B cell (primary cell): ENCODE results near the gene DYNLT2. TPM values are rescaled to one million over a fixed set of nuclear protein-coding genes. Genes with fewer than 3 reads are reported as not detected.

Experiments
- ATAC-seq: fragments of 200-7000 bp; cut with Tn5 transposase; one replicate; pipeline ENCODE4 v1.10.0; 2021; ENCODE audit warnings: low read depth, mild to moderate bottlenecking, moderate number of reproducible peaks, moderate library complexity
- CTCF ChIA-PET: fragments of 350-600 bp; sonication (Branson Sonifier 250); formaldehyde crosslinking; loops from one replicate; lab custom pipeline; 2021; ENCODE audit warnings: antibody characterized with exemption, inconsistent platforms; lab: Charles Lee
- POLR2A ChIA-PET: fragments of 350-600 bp; sonication (Branson Sonifier 250); formaldehyde crosslinking; loops from one replicate; lab custom pipeline; 2021; ENCODE audit warnings: antibody characterized with exemption; lab: Charles Lee
- DNase-seq: peaks from one replicate; pipeline ENCODE4 v3.0.0; 2013
- H2AFZ ChIP-seq: 2 replicates; pipeline ENCODE4 v1.6.1; 2012; ENCODE audit warnings: mild to moderate bottlenecking, low read depth, low read length; ENCODE audit not compliant: insufficient read depth, poor library complexity, severe bottlenecking
- H3K27ac ChIP-seq, 2 donors: 1 replicate in 1 of 2; 2 replicates in 1 of 2; pipeline ENCODE4 v1.5.1; 2012 to 2013; ENCODE audit warnings: low read length in 2 of 2, mild to moderate bottlenecking in 2 of 2, moderate library complexity in 1 of 2
- H3K27me3 ChIP-seq, 4 experiments: fragments of 200-600 bp in 1 of 4; sonication (generic) in 1 of 4; replicated peaks in 1 of 4; 1 replicate in 2 of 4; 2 replicates in 2 of 4; pipeline versions ENCODE4 v1.6.1 to v1.7.0; 2013 to 2016; ENCODE audit warnings: low read length in 3 of 4, mild to moderate bottlenecking in 2 of 4, mixed read lengths in 1 of 4, moderate library complexity in 1 of 4; ENCODE audit not compliant: insufficient read depth in 4 of 4, control insufficient read depth in 3 of 4; ENCODE audit errors: control extremely low read depth in 1 of 4
- H3K36me3 ChIP-seq, 2 experiments: replicated peaks in 1 of 2; 1 replicate in 1 of 2; 2 replicates in 1 of 2; pipeline versions ENCODE4 v1.6.1 to v1.7.1; 2013; ENCODE audit warnings: low read length in 1 of 2; ENCODE audit not compliant: insufficient read depth in 2 of 2, control insufficient read depth in 1 of 2; ENCODE audit errors: control extremely low read depth in 1 of 2, extremely low read depth in 1 of 2
- H3K4me1 ChIP-seq, 2 donors: fragments of 200-600 bp in 1 of 2; sonication (generic) in 1 of 2; 1 replicate in 1 of 2; 2 replicates in 1 of 2; pipeline versions ENCODE4 v1.5.1 to v1.6.1; 2013 to 2017; ENCODE audit warnings: low read length in 2 of 2; ENCODE audit not compliant: control insufficient read depth in 2 of 2, insufficient read depth in 2 of 2
- H3K4me2 ChIP-seq: replicated peaks from 2 replicates; pipeline ENCODE3; 2012; ENCODE audit warnings: mild to moderate bottlenecking, low read depth, low read length; ENCODE audit not compliant: poor library complexity, severe bottlenecking
- H3K4me3 ChIP-seq, 5 experiments: fragments of 200-600 bp in 1 of 5; sonication (generic) in 1 of 5; 1 replicate in 3 of 5; 2 replicates in 2 of 5; pipeline versions ENCODE4 v1.5.1 to v1.7.0; 2011 to 2016; ENCODE audit warnings: low read length in 4 of 5, mild to moderate bottlenecking in 4 of 5, low read depth in 2 of 5, control low read depth in 1 of 5, moderate library complexity in 1 of 5; ENCODE audit not compliant: insufficient read depth in 1 of 5; ENCODE audit errors: control extremely low read depth in 1 of 5, extremely low read depth in 1 of 5
- H3K79me2 ChIP-seq: fragments of 200-600 bp; sonication (generic); one replicate; pipeline ENCODE4 v1.6.0; 2016; ENCODE audit warnings: low read length; ENCODE audit not compliant: control insufficient read depth, insufficient read depth
- H3K9ac ChIP-seq: fragments of 200-600 bp; sonication (generic); 2 replicates; pipeline ENCODE4 v1.6.1; 2017; ENCODE audit warnings: mild to moderate bottlenecking, low read length, moderate library complexity
- H3K9me3 ChIP-seq, 3 donors: one replicate each; pipeline versions ENCODE4 v1.6.1 to v1.7.1; 2013; ENCODE audit warnings: low read length in 2 of 3; ENCODE audit not compliant: control insufficient read depth in 2 of 3, insufficient read depth in 1 of 3; ENCODE audit errors: control extremely low read depth in 1 of 3
- H4K20me1 ChIP-seq: 2 replicates; pipeline ENCODE4 v1.6.0; 2012; ENCODE audit warnings: mild to moderate bottlenecking, low read length; ENCODE audit not compliant: insufficient read depth, control insufficient read depth, poor library complexity, severe bottlenecking
- H3K27ac Mint-ChIP-seq: one replicate; pipeline ENCODE4 v1.8.0; 2021; ENCODE audit warnings: mixed read lengths
- H3K27me3 Mint-ChIP-seq: one replicate; pipeline ENCODE4 v1.8.0; 2021; ENCODE audit warnings: mixed read lengths
- H3K4me1 Mint-ChIP-seq: one replicate; pipeline ENCODE4 v1.8.0; 2021; ENCODE audit warnings: mixed read lengths
- H3K4me3 Mint-ChIP-seq: one replicate; pipeline ENCODE4 v1.8.0; 2021; ENCODE audit warnings: mixed read lengths
- H3K9me3 Mint-ChIP-seq: one replicate; pipeline ENCODE4 v1.8.0; 2022; ENCODE audit warnings: mixed read lengths; ENCODE audit not compliant: insufficient read depth
- EZH2 ChIP-seq: IDR thresholded peaks from 2 replicates; pipeline ENCODE4 v1.6.1; 2012; ENCODE audit warnings: borderline replicate concordance, low read depth, mild to moderate bottlenecking, moderate library complexity, low read length; ENCODE audit not compliant: insufficient read depth, poor library complexity, severe bottlenecking
- WGBS: methylation state at CpG from one replicate; pipeline ENCODE4 v1.1.5; 2013; ENCODE audit warnings: missing lambda C conversion rate; ENCODE audit not compliant: insufficient coverage; 5-methylcytosine and 5-hydroxymethylcytosine counted together
- intact Hi-C: fragments of 100-400 bp; cut with micrococcal nuclease; formaldehyde crosslinking; loops from one replicate; pipeline ENCODE4 v1.10.0; 2022
- polyA plus RNA-seq: library from polyadenylated mRNA; depleted of rRNA; stranded (reverse); fragments of >200 nt; gene quantifications from 2 replicates; pipeline ENCODE4 v1.2.3, GENCODE V29; 2012
- total RNA-seq, 2 donors: library from RNA; stranded (reverse); fragments of 120-200 nt in 1 of 2; gene quantifications; 1 replicate in 1 of 2; 2 replicates in 1 of 2; pipeline versions ENCODE4 v1.2.3 to v1.2.4, GENCODE V29; 2013 to 2022
- TF ChIP-seq, protein P1 (sequence below): fragments of 200-600 bp; IDR thresholded peaks from one replicate; pipeline ENCODE4 v1.8.0; 2022; ENCODE audit warnings: antibody characterized with exemption, mild to moderate bottlenecking

Gene DYNLT2
- total and polyA plus RNA-seq, 2 donors (not counting 1 experiment from before 2014, with no cell fraction given) = 2.4 to 7.2 TPM

DNA sequence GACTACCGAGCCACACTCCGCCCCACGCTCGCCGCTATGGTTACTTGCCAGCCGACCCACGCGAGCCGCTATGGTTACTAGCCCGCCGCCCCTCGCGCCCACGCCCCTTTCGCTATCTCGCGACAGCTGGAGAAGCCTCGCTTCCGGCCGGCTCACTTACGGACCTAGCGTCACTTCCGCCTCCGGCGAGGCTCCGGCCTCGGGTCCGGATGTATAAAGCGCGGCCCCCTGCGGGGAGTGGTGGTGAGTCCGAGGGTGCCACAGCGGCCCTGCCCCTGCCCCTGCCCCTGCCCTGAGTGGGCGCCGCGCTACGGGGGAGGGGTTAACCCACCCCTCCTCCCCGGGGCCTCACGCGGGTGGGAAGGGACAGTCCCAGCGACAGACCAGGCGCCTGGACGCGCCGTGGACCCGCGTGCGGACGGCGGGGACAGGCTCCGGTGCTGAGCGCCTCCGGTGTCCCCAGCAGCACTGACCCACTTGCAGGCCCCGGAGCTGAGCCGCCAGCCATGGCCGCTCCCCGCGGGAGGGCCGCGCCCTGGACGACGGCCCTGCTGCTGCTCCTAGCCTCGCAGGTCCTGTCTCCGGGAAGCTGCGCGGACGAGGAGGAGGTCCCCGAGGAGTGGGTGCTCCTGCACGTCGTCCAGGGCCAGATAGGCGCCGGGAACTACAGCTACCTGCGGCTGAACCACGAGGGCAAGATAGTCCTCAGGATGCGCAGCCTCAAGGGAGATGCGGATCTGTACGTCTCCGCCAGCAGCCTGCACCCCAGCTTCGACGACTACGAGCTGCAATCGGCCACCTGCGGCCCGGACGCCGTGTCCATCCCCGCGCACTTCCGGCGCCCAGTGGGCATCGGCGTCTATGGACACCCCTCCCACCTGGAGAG is 49.2 kb downstream of the DYNLT2 start, which contains the start of the genes C6orf120 and WDR27:
Gene C6orf120, plus strand, starts transcription at position 173 of the 886 bp plus-strand sequence. Its CDS starts 334 bp downstream, at position 507.
Gene WDR27, minus strand, starts transcription at position 76 of the 886 bp plus-strand sequence. CDS start 13,024 bp downstream, outside the sequence.
- Mint-ChIP-seq H3K27me3 (no peaks in the 10 kb centered on the region), H3K27ac (peak within 1 kb of the TSS; percentile 94), H3K9me3 (no peaks in the 10 kb centered on the region), H3K4me1 (peaks cover 52% of the 10 kb centered on the region), H3K4me3 (peak within 1 kb of the TSS; percentile 95)
- Histone ChIP-seq H3K27ac (peak within 1 kb of the TSS; percentile 86 to 95), H3K36me3 (peaks cover 6 to 7% of the 10 kb centered on the region in 2 experiments), H4K20me1 (no peaks in the 10 kb centered on the region), H3K79me2 (peaks cover 40% of the 10 kb centered on the region), H3K4me3 (peak within 1 kb of the TSS; percentile 61 to 95 (median 85)), H3K9ac (peak within 1 kb of the TSS; percentile 92), H3K4me1 (peaks cover 27 to 44% of the 10 kb centered on the region in 2 donors), H3K4me2 (peak within 1 kb of the TSS; percentile 85), H3K9me3 (peaks cover 0 to 2% (median 0%) of the 10 kb centered on the region in 3 donors), H3K27me3 (no peaks in the 10 kb centered on the region), H2AFZ (peak within 1 kb of the TSS; percentile 97)
- under 1% methylated on average over 92 of the region's 92 CpGs for WGBS
- ChIA-PET POLR2A (interaction anchor here (0.9 to 3.0 kb wide), 4 partner anchors 20 to 851 kb away, joined by 3 to 28 read pairs (median 12); partner anchors contain the start of genes DYNLT2, ERMARD, PSMB1 and TBP), CTCF (interaction anchor here (0.5 to 2.1 kb wide), 8 partner anchors 13 to 281 kb away, joined by 3 to 8 read pairs (median 3); partner anchors contain the start of gene ERMARD)
- DNase-seq (peak; percentile 98), ATAC-seq (peak; percentile 90)
- intact Hi-C loops = loop anchor here (1.0 to 10.0 kb wide), 6 partner anchors 21 to 882 kb away; partner anchors contain the start of genes DYNLT2, ERMARD, PDCD2 and TBP
- TF ChIP-seq EZH2 = no peak
- TF ChIP-seq, protein P1, sequence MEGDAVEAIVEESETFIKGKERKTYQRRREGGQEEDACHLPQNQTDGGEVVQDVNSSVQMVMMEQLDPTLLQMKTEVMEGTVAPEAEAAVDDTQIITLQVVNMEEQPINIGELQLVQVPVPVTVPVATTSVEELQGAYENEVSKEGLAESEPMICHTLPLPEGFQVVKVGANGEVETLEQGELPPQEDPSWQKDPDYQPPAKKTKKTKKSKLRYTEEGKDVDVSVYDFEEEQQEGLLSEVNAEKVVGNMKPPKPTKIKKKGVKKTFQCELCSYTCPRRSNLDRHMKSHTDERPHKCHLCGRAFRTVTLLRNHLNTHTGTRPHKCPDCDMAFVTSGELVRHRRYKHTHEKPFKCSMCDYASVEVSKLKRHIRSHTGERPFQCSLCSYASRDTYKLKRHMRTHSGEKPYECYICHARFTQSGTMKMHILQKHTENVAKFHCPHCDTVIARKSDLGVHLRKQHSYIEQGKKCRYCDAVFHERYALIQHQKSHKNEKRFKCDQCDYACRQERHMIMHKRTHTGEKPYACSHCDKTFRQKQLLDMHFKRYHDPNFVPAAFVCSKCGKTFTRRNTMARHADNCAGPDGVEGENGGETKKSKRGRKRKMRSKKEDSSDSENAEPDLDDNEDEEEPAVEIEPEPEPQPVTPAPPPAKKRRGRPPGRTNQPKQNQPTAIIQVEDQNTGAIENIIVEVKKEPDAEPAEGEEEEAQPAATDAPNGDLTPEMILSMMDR = no peak
